GM18867 (cell line): ENCODE measurements around the gene CEP68.
"Not testable (repeated sequence)": the region's sequence is repeated elsewhere in the genome, so short reads cannot be mapped to it uniquely, and the experiment has no call there.

Experiments
- ATAC-seq: cut with Tn5 transposase; IDR thresholded peaks from one replicate; pipeline ENCODE4 v1.9.1; 2021; ENCODE audit warnings: mild to moderate bottlenecking, moderate library complexity; ENCODE audit not compliant: unreplicated experiment

The CEP68 gene

DNA sequence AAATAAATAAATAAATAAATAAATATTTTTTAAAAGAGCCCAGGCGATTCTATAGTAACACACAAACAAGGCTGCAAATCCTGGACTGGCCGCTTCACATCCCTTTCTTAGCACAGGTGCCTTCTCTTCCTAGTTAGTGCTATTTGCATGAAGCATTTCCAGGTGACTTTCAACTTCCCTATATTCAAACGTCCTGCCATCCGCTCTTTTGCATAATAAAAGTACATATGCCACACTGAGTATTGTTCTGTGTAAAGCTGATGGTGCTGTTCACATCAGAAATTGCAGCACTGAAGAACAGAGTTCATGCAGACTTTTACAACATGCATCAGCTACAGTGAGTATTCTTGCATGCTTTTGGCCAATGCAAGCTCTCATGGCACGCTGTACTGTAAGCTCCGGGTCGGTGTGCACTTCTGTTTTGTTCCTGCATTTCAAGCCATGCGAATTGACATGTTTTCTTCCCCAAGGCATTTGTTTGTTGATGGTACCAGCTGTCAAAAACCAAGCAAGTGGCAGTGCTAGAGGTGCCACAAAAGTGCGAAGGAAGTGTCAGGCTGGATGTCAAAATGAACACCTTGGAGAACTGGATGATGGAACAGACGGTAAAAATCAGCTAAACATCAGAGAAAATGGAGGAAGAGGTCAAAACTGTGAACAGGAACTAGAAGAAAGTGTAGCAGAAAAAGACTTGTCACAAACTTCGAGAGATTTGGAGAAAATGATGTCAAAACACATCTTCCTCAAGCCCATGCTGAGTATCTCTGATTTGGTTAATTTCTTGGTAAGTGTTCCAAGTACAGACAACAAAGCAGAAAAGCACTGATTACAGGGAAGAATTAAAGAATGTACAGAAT is 25.5 kb upstream of the CEP68 start:
- no peak for ATAC-seq

DNA sequence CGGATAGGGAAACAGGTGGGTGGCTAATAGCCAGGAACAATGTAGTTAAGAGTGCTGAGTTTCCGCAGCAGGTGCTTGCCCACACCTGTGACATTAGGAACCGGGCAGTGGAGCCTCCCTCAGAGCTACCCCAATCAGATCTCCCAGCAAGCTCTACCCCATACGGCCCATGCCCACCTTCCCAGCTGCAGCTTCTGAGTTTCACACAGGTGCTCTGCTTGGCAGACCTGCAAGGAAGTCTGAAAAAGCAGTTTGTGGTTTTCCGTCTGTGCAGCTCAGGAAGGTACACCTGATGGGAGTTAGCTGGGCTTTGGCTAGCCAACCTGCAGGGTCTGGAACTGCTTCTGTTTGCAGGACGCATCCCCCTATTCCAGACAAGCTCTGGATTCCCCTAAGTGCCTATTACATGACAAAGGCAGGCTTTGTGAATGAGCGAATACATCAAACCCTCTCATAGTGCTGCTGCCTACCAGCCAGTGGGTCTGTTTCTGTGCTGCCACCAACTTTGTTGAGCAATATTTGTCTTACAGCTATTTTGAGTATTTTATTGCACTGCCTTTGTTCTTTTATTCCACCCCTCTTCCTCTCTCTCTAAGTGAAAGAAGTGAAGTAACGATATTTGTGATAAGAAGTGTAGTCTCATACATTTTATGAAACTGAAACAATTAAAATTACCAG is 24.7 kb upstream of the CEP68 start:
- peak; percentile 50 for ATAC-seq

DNA sequence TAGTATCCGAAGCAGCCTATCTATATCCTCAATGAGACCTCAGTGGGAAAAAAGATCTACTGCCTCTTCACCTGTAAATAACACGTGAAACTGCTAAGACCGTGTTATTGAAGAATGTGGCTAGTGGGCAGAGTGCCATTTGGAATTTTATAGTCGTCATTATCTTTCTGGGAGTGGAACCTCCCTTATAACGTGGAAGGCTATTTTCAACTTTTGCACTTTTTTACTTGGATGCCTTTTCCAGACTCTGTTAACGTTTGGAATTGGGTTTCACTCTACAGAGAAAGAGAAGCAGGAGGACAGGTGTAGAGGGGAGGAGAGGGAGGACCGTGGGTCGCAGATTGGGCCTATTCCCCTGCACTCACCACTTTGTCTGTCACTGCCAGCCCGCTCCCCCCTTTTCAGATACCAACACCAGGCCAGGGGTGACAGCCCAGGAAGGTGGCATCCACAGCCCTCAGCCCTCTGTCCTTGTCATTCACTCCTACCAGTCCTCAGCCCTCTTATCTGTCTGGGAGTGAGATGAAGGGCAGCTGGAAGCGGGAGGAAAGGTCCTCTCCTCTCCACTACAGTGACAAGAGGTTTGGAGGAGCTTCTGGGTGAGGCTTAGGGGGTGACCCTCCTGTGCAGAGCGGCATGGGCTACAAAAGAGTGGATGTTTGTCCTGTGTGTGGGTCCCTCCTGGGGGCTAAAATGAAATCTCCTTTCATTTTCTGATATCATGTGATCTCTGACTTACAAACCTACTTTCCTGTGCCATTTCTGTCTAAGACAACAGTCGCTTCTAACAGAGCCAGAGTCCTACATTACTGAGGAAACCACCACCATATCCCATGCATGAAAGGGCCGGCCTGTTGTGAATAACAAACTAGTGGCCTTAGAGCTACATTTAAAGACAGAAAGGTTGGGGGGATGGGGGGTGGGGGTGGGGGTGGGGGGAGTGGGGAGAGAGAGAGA is 23.9 kb upstream of the CEP68 start:
- no peak for ATAC-seq

DNA sequence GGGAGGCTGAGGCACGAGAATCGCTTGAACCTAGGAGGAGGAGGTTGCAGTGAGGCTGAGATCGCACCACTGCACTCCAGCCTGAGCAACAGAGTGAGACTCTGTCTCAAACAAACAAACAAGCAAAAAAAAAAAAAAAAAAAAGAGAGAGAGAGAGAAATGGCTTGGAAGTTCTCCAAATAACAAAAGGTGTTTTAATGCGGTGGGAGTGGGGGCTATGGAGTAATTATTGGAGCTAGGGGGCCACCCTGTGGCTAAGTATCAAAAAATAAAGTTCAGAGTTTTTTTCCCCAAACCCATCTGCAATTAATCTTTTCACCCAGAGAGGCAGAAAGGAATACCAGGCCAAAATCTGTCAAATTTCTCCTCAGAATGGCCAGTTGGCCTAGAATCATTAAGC is 23.0 kb upstream of the CEP68 start:
- no peak for ATAC-seq

DNA sequence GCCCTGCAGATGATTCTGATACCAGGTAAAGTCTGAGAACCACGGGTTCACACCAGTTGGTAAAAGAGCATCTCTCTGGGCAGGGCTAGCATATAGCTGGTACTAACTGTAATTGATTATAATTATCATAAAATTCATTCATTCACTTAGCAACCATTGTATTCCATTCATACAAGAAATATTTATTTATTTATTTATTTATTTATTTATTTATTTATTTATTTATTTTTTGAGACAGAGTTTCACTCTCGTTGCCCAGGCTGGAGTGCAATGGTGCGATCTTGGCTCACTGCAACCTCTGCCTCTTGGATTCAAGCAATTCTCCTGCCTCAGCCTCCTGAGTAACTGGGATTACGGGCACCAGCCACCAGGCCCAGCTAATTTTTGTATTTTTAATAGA is 22.5 kb upstream of the CEP68 start:
- not testable (repeated sequence) for ATAC-seq

DNA sequence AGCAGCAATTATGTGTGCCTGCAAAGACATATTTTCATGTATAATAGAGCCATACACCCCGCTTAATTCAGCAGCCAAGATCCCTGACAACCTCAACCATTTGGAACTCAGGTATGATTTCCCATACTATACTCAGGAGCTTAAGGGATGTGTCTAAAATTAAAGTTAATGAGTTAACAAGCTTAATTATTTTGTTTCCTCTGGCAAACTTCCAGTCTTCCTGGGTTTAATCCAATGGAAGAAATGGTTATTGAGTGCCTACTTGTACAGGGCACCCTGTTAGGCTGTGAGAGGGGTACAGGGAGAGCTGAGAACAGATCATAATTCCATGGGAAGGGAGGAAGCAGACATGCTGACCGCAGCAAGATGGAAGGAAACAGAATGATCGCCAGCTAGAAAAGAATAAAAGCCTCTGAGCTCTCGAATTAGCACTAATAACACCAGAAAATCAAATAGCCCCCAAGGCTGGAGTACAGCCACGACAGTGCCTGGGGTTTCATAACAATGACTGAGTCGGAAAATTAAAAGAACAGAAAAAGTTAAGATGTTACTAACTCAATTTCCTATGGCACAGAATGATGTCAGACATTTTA is 20.8 kb upstream of the CEP68 start:
- ATAC-seq: no peak

DNA sequence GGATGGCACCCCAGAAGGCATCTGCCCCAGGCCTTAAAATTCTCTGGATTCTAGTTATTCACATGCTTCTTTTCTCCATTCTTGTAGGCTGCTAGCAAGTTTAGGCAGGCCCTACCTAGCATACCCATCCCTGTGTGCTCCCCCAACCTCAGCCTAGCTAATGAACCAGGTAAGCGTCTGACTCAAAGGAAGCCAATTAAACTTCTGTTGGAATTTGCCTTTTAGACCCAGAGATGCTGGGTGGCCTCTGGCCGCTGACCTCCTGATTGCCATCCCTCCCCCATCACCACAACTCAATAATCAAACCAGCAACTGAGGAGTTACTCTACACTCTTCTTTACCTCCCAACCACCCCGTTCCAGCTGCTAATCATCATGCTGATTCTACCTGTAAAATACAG is 19.0 kb upstream of the CEP68 start:
- no peak for ATAC-seq

DNA sequence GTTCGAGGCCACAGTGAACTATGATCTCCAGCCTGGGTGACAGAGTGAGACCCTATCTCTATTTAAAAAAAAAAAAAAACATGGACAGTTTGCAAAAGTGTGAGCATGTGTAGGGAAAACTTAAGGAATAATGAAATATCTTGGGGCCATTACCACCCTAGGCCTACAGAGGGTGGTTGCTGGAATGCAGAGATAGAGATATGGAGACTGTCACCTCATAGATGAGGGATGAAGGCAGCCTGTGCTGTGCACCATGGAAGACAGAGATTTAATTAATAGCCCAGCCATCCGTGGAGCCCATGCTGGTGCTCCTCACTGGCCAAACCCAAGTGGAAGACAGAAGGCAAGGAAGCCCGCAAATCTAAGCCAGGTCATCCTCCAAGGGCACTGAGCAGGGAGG is 16.6 kb upstream of the CEP68 start:
- no peak for ATAC-seq

DNA sequence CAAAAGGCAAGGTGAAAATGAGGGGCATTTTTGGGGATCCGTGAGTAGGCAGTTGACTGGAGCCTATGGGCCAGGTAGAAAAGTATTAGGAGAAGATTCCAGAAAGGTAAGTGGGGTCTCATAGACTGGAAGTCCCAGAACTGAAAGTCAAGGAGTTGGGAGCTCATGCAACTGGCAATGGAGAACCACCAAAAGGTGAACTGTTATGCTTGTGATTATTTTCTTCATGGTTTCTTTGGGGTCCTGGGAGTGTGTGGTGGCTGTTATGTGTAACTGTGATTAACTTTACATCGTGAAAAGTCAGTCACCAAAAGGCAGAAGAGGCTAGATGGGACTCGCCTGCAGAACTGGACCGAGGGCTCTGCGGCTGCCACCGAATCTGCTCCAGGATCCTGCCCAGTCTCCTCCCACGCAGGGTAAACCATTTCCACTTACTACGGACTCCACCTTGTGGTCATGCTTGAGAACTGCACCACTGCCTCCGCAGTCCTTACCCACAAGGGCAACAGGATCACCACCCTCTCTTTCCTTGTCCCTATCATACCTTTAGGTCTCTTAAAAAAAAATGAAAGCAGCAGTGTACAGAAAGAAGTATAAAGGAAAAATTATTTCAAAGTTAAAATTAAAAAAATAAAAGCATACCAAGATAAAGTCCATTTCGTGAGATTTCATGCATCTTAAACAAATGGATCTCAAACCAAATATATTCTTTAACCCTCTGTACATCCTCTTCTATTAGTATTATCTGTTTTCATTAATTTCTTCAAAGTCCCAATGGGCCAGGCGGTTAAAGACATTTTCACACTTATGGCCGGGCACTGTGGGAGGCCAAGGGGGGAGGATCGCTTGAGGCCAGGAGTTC is 15.6 kb upstream of the CEP68 start:
- ATAC-seq: peak; percentile 89

DNA sequence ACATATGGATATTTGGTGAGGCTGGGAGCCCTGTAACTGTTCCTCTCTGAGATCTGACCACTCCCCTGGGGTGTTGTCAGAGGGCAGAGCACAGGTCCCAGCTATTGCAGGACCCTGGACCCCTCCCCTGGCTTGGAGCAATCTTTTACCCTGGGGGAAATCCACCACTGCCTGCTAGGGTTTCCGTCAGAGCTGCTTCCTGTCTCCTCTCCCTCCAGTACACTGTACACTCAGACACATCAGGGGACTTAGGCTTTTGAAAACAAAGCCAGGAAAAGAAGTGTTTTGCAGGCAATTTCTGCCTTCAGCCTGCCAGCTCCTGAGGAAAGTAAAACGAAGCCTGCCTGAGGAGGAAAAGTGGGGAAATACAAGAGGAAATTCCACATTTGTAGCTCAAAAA is 13.2 kb upstream of the CEP68 start:
- ATAC-seq: no peak

DNA sequence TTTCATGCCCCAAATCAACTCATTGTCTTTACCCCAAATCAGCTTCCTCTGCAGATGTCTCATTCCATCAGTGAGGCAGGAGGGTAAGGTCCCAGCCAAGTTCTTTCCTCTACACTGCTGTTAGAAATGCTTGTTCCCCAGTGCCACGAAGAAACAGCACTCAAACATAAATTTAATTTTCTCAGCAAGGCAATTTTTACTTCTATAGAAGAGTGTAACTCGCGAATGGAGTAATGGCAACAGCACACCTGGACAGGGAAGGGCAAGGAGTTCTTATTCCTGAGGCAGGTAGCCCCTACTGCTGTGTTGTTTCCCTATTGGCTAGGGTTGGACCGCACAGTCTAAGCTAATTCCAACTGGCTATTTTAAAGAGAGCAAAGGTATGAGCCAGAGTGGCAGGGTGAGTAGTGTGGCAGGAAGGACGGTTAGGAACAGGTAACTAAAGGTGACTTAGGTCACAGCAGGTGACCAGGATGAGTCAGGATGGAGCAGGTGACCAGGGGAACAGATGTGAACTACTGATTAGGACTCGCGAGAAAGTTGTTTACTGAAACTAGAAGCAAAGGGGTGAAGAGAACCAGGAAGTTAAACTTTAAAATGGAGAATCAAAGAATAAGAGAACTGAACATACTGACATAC is 12.0 kb upstream of the CEP68 start:
- ATAC-seq: no peak

DNA sequence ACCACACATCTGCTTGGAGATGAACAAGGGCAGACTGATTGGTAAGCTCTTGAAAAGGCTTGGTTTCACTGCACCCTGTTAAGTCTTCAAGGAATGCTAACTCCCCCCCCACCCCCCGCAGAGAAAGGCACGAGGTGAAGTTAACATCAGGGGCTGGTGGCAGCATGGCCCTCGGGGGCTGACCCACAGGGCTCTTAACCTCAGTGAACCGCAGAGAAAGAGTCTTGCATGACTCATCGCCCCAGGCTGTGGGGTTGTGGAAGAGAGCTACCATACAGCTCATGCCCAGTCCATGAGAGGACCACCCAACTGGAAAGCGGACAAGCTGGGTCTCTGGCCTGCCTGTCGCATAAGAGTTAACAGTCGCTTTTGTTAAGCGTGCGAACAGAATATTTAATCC is 10.6 kb upstream of the CEP68 start:
- no peak for ATAC-seq

DNA sequence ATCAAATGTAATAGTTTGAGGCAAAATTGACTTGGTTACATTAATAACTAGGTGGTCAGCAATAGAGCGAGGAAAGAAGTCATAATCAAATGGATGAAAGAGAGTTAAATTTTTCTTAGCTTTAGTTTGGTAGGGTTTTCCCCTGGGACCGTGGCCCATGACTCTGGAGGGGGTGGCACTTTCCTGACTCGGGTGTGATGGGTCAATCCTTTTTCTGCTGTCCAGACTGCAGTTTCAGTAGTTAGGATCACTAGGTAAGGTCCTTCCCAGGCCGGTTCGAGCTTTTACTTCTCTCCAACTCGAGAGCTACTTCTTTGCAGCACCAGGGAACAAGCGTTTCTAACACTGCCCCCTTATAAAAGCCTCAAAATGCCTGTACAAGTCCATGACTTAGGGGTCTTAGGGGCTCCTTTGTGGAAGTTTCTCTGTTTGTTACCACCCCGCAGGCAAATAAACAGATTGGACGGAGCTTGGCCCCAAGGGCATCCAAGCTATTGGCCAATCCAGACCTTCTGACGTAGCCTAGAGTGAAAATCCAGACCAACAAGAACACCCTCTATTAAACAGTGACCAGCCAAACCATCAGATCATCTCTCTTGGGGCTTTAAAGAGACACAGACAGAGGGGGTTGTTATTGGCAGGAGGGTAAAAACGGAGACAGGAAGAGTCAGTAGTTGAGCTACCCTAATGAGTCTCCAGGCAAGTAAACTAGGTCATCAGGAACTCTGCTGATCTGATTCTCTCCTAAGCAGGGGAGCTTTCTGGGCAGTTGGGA is 9.4 kb upstream of the CEP68 start:
- no peak for ATAC-seq

DNA sequence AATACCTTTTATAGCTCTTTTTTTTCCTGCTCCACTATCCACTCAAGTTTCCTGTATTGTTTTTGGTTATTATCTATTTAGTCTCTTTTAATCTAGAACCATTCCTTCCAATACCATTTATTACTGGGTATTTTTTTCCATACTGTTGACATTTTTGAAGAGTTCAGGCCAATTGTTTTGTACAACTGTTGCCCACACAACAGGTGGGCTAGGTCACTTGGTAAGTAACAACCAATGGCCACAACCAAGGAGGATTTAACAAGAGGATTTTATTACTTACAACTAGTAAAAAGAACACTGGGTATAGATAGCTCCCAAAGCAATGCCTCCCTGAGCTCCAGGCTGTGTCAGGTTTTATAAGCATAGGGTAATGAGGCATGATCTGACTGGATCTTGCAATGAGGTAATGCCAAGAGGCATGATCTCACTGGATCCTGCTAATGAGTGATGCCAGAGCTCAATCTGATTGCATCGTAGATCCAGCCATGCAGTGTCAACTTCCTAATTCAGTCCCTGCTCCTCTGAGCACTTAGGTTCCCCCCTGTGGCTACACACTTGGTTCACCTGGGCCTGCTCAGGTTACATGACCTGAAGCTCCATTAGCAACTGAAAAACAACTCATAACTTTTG is 7.1 kb upstream of the CEP68 start:
- ATAC-seq: no peak

DNA sequence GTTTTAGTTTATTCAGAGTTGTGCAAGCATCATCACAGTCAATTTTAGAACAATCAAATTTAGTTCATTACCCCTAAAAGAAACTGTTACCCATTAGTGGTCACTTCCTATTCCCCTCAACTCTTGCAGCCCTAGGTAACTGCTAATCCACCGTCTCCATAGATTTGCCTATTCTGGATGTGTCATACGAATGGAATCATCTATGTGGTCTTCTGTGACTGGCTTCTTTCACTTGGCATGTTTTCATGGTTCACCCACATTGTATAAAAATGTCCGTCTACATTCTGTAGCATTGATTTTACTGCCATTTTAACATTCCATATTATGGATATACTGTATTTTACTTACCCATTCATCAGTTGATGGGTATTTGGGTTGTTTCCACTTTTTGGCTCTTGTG is 5.3 kb upstream of the CEP68 start:
- ATAC-seq: no peak

DNA sequence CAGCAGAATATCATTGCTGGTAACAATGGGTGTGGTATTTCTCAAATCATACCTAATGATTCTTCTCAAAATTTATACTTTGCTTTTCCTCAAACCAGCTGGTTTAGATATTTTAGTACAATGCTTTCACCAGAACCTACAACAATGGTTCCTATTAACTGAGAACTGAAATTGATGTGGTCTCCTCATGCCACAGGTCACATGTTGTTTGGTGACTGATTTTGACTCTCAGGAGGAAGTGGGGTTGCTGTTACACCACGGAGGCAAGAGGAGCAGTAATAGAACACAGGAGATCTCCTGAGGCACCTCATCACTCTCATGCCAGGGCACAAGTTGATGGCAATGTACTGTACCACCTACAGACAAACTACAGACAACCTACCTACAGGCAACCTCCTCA is 3.0 kb upstream of the CEP68 start:
- peak; percentile 59 for ATAC-seq

DNA sequence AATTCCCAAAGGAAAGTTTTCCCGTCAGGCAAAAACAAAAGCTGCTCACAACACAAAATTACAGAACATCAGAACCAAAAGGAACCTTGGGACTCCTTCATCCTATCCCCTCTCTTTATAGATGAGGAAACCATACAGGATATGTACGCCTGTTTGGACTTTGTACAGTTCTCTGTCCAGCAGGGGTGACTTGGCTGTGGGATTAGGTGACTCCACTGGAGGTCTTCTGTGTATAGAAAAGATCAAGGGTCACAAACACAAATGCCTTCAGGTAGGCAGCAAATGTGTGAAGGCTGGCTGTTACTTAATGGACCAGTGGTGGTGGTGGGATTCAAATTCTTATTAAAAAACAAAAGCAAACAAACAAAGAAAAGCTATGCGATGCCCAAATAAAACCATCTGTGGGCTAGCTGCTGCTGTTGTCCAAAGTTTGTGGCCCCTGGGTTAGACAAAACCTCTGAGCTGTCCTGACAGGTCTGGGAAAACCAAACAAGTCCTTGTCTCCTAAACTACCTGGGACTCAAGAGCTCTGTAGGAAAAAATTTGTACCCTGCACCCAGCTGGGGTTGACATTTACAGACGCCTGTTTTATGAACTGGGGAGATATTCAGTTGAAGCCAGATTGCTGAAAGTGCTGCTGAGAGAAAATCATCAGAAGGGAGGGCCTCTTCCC is 1.3 kb upstream of the CEP68 start:
- ATAC-seq: no peak
